Measurements from ENCODE around the gene APMAP.

Gene APMAP

DNA sequence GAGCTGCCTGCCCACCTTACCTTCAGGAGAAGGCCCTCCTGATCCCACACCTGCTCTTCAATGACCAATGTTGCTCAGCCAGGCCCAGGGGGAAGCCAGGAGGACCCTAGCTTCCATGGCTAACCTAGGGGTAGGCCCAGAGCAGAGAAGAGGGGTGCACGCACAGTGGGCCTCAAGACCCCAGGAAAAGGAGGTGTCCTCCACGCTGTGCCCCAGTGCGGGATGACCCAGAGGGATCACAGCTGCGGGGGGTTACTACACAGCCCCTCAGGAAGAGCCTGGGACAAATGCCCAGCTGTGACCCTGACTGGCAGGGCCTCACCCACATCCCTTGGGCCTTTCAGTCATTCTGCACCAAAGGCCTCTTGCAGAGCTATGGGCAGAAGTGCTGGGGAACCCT, 31.6 kb upstream of the APMAP start:
- no peak for DNase-seq (ENCODE audit: low read depth, low spot score)

DNA sequence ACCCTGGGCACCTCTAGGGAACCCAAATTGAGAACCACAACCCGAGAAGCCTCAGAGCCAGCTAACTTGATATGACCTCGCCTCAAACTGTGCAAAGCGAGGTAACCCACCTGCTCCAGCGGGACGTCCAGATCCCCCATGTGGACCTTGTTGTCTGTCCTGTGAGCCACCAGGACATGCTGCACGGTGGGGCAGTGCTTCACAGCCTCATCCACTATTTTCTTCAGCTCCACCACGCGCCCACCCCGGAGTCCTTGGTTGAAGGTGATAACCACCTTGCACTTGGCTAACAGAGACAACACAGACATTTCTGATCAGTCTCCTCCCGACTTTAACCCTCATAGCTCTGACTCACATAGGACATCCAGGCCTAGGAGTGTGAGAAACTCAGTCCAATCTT, 30.8 kb upstream of the APMAP start:
- no peak for DNase-seq (ENCODE audit: low read depth, low spot score)

GRCh38 chr20:25022680-25023079, 30.1 kb upstream of the APMAP start:
- DNase-seq (ENCODE audit: low read depth, low spot score), result no peak

GRCh38 chr20:25021336-25021735, 28.8 kb upstream of the APMAP start:
- DNase-seq (ENCODE audit: low read depth, low spot score), result no peak

DNA sequence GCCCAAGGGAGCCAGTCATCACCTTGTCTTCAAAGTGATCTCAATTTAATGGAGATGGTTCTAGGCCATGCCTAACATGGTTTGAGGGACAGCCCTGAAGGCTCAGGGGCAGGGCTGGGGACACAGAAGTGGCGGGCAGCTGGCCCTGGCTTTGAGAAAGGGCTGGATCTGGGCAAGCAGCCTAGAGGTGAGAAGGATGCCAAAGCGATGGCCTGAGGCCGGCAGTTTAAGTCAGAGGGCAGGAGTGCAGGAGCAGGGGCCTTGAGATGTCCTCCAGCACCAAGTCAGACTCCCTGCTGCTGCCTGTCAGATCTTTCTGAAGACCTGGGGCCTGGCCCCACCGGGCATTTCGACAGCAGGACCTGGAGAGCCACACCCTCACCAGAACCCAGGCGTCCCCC, 28.4 kb upstream of the APMAP start:
- DNase-seq (ENCODE audit: low read depth, low spot score), result no peak

GRCh38 chr20:25020345-25020744, 27.8 kb upstream of the APMAP start:
- DNase-seq (ENCODE audit: low read depth, low spot score), result no peak

GRCh38 chr20:25019381-25020155, 27.0 kb upstream of the APMAP start:
- DNase-seq (ENCODE audit: low read depth, low spot score), result no peak

GRCh38 chr20:25018841-25019240, 26.3 kb upstream of the APMAP start:
- no peak for DNase-seq (ENCODE audit: low read depth, low spot score)

DNA sequence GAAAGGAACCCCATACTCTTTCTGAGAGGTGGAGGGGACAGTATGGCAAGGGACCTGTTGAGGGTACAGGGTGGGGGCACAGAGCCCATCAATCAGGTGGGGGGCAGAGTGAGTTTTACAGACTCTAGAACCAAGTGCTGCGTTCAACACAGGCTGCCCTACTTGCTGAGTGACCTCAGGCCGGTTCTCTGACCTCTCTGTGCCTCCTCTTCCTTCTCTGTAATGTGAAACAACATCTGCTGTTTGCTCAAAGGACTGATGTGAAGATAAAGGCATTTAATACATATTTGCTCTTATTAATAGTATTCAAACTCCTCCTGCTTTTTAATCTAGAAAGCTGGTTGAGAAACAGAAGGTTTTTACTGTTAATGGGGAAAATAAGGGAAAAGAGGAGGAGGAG, 25.9 kb upstream of the APMAP start:
- DNase-seq (ENCODE audit: low read depth, low spot score), result no peak

DNA sequence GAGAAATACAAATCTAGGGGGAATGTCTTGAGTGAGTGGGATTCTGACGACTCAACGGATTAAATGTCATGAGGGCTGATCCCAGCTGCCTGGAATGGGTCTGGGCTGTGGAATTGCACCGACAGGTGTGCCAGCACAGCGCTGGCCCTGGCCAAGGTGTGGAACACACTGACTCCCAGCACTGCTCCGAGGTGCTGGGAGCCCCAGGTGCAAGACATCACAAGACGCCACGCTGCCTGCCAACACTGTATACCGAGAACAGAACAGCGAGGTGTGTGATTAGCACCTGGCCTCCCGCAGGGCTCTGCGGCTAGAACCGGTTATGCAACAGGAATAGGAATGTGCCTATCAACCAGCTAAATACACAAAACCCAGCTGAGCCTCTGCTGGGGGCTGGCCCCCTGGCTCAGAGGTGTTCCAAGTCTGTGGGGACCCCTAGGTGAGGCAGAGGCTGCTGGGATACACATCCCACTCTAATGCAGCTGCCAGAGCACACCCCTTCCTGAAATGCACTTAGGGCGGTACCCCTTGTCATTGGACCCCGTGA, 24.8 kb upstream of the APMAP start:
- peak; percentile 86 for DNase-seq (ENCODE audit: low read depth, low spot score)

- no peak for DNase-seq (ENCODE audit: low read depth, low spot score)
Measured at GRCh38 chr20:25016471-25016870, 23.9 kb upstream of the APMAP start.

- no peak for DNase-seq (ENCODE audit: low read depth, low spot score)
Measured at GRCh38 chr20:25015986-25016385, 23.4 kb upstream of the APMAP start.

DNA sequence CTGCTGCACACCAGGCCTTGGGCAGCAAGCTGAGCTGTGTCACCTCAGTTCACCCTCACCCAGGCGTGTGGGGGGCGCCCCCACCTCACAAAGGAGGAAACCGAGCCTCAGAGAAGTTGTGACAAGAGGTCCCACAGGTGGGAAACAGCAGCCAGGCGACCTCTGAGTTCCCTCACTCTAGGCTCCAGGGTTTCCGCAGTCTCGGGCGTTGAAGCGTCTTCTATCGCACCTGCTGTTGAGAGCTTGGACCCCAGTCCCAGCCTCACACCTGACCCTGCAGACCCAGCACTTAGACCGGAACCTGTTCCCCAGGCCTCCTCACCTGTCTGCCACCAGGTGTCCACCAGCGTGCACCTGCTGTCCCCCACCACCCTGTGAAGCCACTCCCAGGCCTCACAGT, 22.3 kb upstream of the APMAP start:
- no peak for DNase-seq (ENCODE audit: low read depth, low spot score)

GRCh38 chr20:25013478-25014380, 21.2 kb upstream of the APMAP start:
- no peak for DNase-seq (ENCODE audit: low read depth, low spot score)

DNA sequence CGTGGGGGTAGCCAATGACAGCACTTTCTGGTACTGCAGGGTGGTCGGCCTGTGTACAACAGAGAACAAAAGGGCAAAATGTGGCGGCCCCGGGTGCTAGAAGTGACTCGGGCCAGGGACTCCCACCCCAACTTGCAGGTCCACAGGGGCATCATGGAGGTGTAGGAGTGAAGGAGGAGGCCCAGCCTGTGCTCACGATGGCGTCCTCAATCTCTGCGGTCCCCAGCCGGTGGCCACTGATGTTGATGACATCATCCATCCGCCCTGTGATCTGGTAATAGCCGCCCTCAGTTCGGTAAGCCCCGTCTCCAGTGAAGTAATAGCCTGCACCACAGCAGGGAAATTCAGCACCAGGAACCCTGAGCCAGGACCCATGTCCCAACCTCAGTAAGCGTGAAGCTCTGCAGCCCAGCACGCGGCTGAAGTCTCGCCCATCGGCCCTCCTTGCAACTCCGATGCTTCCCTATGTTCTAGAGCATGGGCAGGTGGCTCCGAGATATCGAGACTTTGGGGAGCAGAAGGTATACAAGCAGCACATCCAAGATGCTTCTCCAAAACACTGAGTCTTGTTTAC, 20.2 kb upstream of the APMAP start:
- DNase-seq (ENCODE audit: low read depth, low spot score), result no peak

GRCh38 chr20:25011831-25012241, 19.3 kb upstream of the APMAP start:
- no peak for DNase-seq (ENCODE audit: low read depth, low spot score)

GRCh38 chr20:25011261-25011660, 18.7 kb upstream of the APMAP start:
- no peak for DNase-seq (ENCODE audit: low read depth, low spot score)

- DNase-seq (ENCODE audit: low read depth, low spot score), result no peak
Measured at GRCh38 chr20:25009218-25010145, 16.9 kb upstream of the APMAP start.

- no peak for DNase-seq (ENCODE audit: low read depth, low spot score)
Measured at GRCh38 chr20:25008388-25009217, 16.1 kb upstream of the APMAP start.
